ENCODE data around the gene STXBP6. TPM values are rescaled to one million over a fixed set of nuclear protein-coding genes. Genes with fewer than 3 reads are reported as not detected.

Gene STXBP6
- total and polyA plus RNA-seq, 2 of the 13 experiments (the other 11 are each of a cell fraction or from before 2014, with no cell fraction given), result 35.3 to 42.8 TPM

- TF ChIP-seq ZBTB25 (CRISPR knock-in tag; IDR thresholded peaks at IDR 0.05) (peak; percentile 60; the same call in 1 of the 2 replicates), ARID5B (CRISPR knock-in tag; IDR thresholded peaks at IDR 0.05) (peak; percentile 85), SMAD9 (CRISPR knock-in tag; IDR thresholded peaks at IDR 0.05) (no peak), ZNF770 (CRISPR knock-in tag; IDR thresholded peaks at IDR 0.05) (peak; percentile 28; the same call in 1 of the 2 replicates), GATAD1 (CRISPR knock-in tag; IDR thresholded peaks at IDR 0.05) (peak; percentile 38; the same call in 1 of the 2 replicates), ADNP (CRISPR knock-in tag; IDR thresholded peaks at IDR 0.05) (0 out of 2 replicates have a peak, but pooled peaks have one; percentile 45), ZNF674 (CRISPR knock-in tag; IDR thresholded peaks at IDR 0.05; ENCODE audit: low read depth) (no peak), TFE3 (CRISPR knock-in tag; IDR thresholded peaks at IDR 0.05) (0 out of 2 replicates have a peak, but pooled peaks have one; percentile 30), POGZ (CRISPR knock-in tag; IDR thresholded peaks at IDR 0.05) (peak; percentile 88), CSRNP2 (CRISPR knock-in tag; conservative IDR thresholded peaks at IDR 0.05; ENCODE audit: low read depth) (no peak), PHF21A (CRISPR knock-in tag; IDR thresholded peaks at IDR 0.05) (peak; percentile 62; the same call in 1 of the 2 replicates), TOPORS (CRISPR knock-in tag; IDR thresholded peaks at IDR 0.05) (no peak), ZNF792 (CRISPR knock-in tag; IDR thresholded peaks at IDR 0.05) (0 out of 2 replicates have a peak, but pooled peaks have one; percentile 40), GATAD2A (CRISPR knock-in tag; IDR thresholded peaks at IDR 0.05) (peak; percentile 86), YY1 (IDR thresholded peaks at IDR 0.05; ENCODE audit: insufficient read depth, insufficient replicate concordance, low read depth, low read length) (no peak), CREB1 (IDR thresholded peaks at IDR 0.05) (0 out of 2 replicates have a peak, but pooled peaks have one; percentile 17), CREB1 (CRISPR knock-in tag; IDR thresholded peaks at IDR 0.05) (no peak), MED1 (CRISPR knock-in tag; IDR thresholded peaks at IDR 0.05) (peak; percentile 43; the same call in 1 of the 2 replicates), SOX6 (IDR thresholded peaks at IDR 0.05) (no peak), SOX6 (CRISPR knock-in tag; IDR thresholded peaks at IDR 0.05) (peak; percentile 85), ZNF614 (CRISPR knock-in tag; IDR thresholded peaks at IDR 0.05; ENCODE audit: borderline replicate concordance) (0 out of 2 replicates have a peak, but pooled peaks have one; percentile 48), ZNF563 (CRISPR knock-in tag; IDR thresholded peaks at IDR 0.05) (peak; percentile 44; the same call in 1 of the 2 replicates)
Measured at GRCh38 chr14:24888532-24888931, 161.4 kb downstream of the STXBP6 start (continued).

Data from HepG2 (cell line).